ENCODE results near the gene TIMM23.

The TIMM23 gene

GRCh38 chr10:46018453-46019176 is 46.3 kb downstream of the TIMM23 start:
- DNase-seq (ENCODE audit: low read depth) = no peak
- H3K4me3 ChIP-seq (ENCODE audit: low read depth, low read length) = no peak overlapping the region

- no peak overlapping the region for H3K4me3 ChIP-seq (ENCODE audit: low read depth, low read length)
- DNase-seq (ENCODE audit: low read depth) = no peak
These were observed 46.9 kb downstream of the TIMM23 start for GRCh38 chr10:46019177-46019528.

GRCh38 chr10:46019569-46020343 is 47.5 kb downstream of the TIMM23 start:
- H3K4me3 ChIP-seq (ENCODE audit: low read depth, low read length) = no peak overlapping the region
- DNase-seq (ENCODE audit: low read depth) = no peak

- DNase-seq (ENCODE audit: low read depth) = no peak
- no peak overlapping the region for H3K4me3 ChIP-seq (ENCODE audit: low read depth, low read length)
These were observed 48.0 kb downstream of the TIMM23 start for GRCh38 chr10:46020344-46020657.

GRCh38 chr10:46022978-46023702 is 50.9 kb downstream of the TIMM23 start:
- H3K4me3 ChIP-seq (ENCODE audit: low read depth, low read length) = peak overlapping the region; percentile 66
- DNase-seq (ENCODE audit: low read depth) = peak; percentile 73

- no peak for DNase-seq (ENCODE audit: low read depth)
- H3K4me3 ChIP-seq (ENCODE audit: low read depth, low read length) = no peak overlapping the region
These were observed 52.7 kb downstream of the TIMM23 start for GRCh38 chr10:46024948-46025347.

GRCh38 chr10:46025406-46025805 is 53.1 kb downstream of the TIMM23 start:
- DNase-seq (ENCODE audit: low read depth) = no peak
- H3K4me3 ChIP-seq (ENCODE audit: low read depth, low read length) = no peak overlapping the region

GRCh38 chr10:46026106-46026505 is 53.8 kb downstream of the TIMM23 start:
- no peak overlapping the region for H3K4me3 ChIP-seq (ENCODE audit: low read depth, low read length)
- DNase-seq (ENCODE audit: low read depth) = no peak

GRCh38 chr10:46028584-46029460 is 56.5 kb downstream of the TIMM23 start:
- peak; percentile 37 for DNase-seq (ENCODE audit: low read depth)
- peak overlapping the region; percentile 75 for H3K4me3 ChIP-seq (ENCODE audit: low read depth, low read length)

GRCh38 chr10:46029461-46030030 is 57.3 kb downstream of the TIMM23 start:
- H3K4me3 ChIP-seq (ENCODE audit: low read depth, low read length) = peak overlapping the region; percentile 75
- DNase-seq (ENCODE audit: low read depth) = no peak

GRCh38 chr10:46030091-46030937 is 58.0 kb downstream of the TIMM23 start, which contains the start of gene NCOA4:
Gene NCOA4, minus strand, starts transcription at chr10:46030623. Its CDS starts 13,943 bp downstream, at chr10:46016680.
- DNase-seq (ENCODE audit: low read depth) = peak; percentile 94
- peak within 1 kb of the TSS; percentile 75 for H3K4me3 ChIP-seq (ENCODE audit: low read depth, low read length)

- no peak overlapping the region for H3K4me3 ChIP-seq (ENCODE audit: low read depth, low read length)
- no peak for DNase-seq (ENCODE audit: low read depth)
These were observed 59.6 kb downstream of the TIMM23 start for GRCh38 chr10:46031648-46032532.

GRCh38 chr10:46033602-46034011 is 61.3 kb downstream of the TIMM23 start:
- DNase-seq (ENCODE audit: low read depth) = peak; percentile 61
- H3K4me3 ChIP-seq (ENCODE audit: low read depth, low read length) = no peak overlapping the region

GRCh38 chr10:46035923-46036849 is 63.9 kb downstream of the TIMM23 start:
- no peak for DNase-seq (ENCODE audit: low read depth)
- H3K4me3 ChIP-seq (ENCODE audit: low read depth, low read length) = no peak overlapping the region

- H3K4me3 ChIP-seq (ENCODE audit: low read depth, low read length) = no peak overlapping the region
- no peak for DNase-seq (ENCODE audit: low read depth)
These were observed 65.0 kb downstream of the TIMM23 start for GRCh38 chr10:46037107-46037825.

- H3K4me3 ChIP-seq (ENCODE audit: low read depth, low read length) = no peak overlapping the region
These were observed 67.7 kb downstream of the TIMM23 start for GRCh38 chr10:46040004-46040403.

More at GRCh38 chr10:46040004-46040403, 67.7 kb downstream of the TIMM23 start:
- no peak for DNase-seq (ENCODE audit: low read depth)
